Activated T-cell treated with anti-CD3 and anti-CD28 coated beads for 1 hour (primary cell): ENCODE measurements around the gene STKLD1.

Experiments used
- DNase-seq: peaks from one replicate; pipeline ENCODE4 v3.0.0-alpha.2; 2020; ENCODE audit warnings: low read depth

The STKLD1 gene

GRCh38 chr9:133345596-133345995, 30.6 kb upstream of the STKLD1 start:
- DNase-seq, result no peak

GRCh38 chr9:133346021-133346785, 30.0 kb upstream of the STKLD1 start:
- no peak for DNase-seq

GRCh38 chr9:133347515-133347984, 28.6 kb upstream of the STKLD1 start:
- no peak for DNase-seq

- DNase-seq, result peak; percentile 83
Measured at GRCh38 chr9:133347985-133348717, 28.0 kb upstream of the STKLD1 start, which contains the start of the genes MED22 and RPL7A. MED22 (minus strand) TSS chr9:133348131; CDS start chr9:133346662, 1,469 bp downstream. RPL7A (plus strand) TSS chr9:133348218; CDS start chr9:133348244, 26 bp downstream.

- DNase-seq, result no peak
Measured at GRCh38 chr9:133348718-133349573, 27.2 kb upstream of the STKLD1 start.

GRCh38 chr9:133349965-133350616, 26.1 kb upstream of the STKLD1 start:
- no peak for DNase-seq

- DNase-seq, result no peak
Measured at GRCh38 chr9:133351526-133351907, 24.6 kb upstream of the STKLD1 start.

- DNase-seq, result no peak
Measured at GRCh38 chr9:133351908-133352634, 24.1 kb upstream of the STKLD1 start.

- DNase-seq, result no peak
Measured at GRCh38 chr9:133352635-133353340, 23.4 kb upstream of the STKLD1 start.

- no peak for DNase-seq
Measured at GRCh38 chr9:133353548-133353947, 22.6 kb upstream of the STKLD1 start.

GRCh38 chr9:133354766-133355165, 21.4 kb upstream of the STKLD1 start:
- DNase-seq, result no peak

GRCh38 chr9:133355881-133356357, 20.2 kb upstream of the STKLD1 start:
- no peak for DNase-seq

- DNase-seq, result peak; percentile 89
Measured at GRCh38 chr9:133356391-133357091, 19.6 kb upstream of the STKLD1 start, which contains the start of the genes SURF1 and SURF2. SURF1 (minus strand) TSS chr9:133356487; CDS start chr9:133356453, 34 bp downstream. SURF2 (plus strand) TSS chr9:133356550; CDS start chr9:133356593, 43 bp downstream.

- no peak for DNase-seq
Measured at GRCh38 chr9:133357656-133358055, 18.5 kb upstream of the STKLD1 start.

- no peak for DNase-seq
Measured at GRCh38 chr9:133359399-133360175, 16.6 kb upstream of the STKLD1 start.

- no peak for DNase-seq
Measured at GRCh38 chr9:133360400-133361393, 15.5 kb upstream of the STKLD1 start.

- no peak for DNase-seq
Measured at GRCh38 chr9:133361507-133362092, 14.6 kb upstream of the STKLD1 start.
